Esophagus muscularis mucosa (tissue), 4 donors: ENCODE data around the gene SDHC. TPM values are rescaled to one million over a fixed set of nuclear protein-coding genes. Genes with fewer than 3 reads are reported as not detected.
"Not testable (repeated sequence)": the region's sequence is repeated elsewhere in the genome, so short reads cannot be mapped to it uniquely, and the experiment has no call there.

Experiments used
- DNase-seq: peaks from one replicate; pipeline ENCODE4 v3.0.0-alpha.2; 2017; ENCODE audit errors: extremely low spot score
- H3K27ac ChIP-seq, 4 donors: fragments of 200-600 bp; sonication (generic); replicated peaks in 1 of 4; 1 replicate in 3 of 4; 2 replicates in 1 of 4; pipeline ENCODE4 v1.5.1; 2016 to 2019; ENCODE audit warnings: mild to moderate bottlenecking in 1 of 4
- H3K27me3 ChIP-seq, 4 donors: fragments of 200-600 bp; sonication (generic); one replicate each; pipeline versions ENCODE4 v1.5.1 to v1.6.0; 2016 to 2019
- H3K36me3 ChIP-seq, 4 donors: fragments of 200-600 bp; sonication (generic); one replicate each; pipeline ENCODE4 v1.5.1; 2016 to 2019
- H3K4me1 ChIP-seq, 4 donors: fragments of 200-600 bp; sonication (generic); one replicate each; pipeline ENCODE4 v1.5.1; 2016 to 2019
- H3K4me3 ChIP-seq, 4 donors: fragments of 200-600 bp; sonication (generic); 1 replicate in 2 of 4; 2 replicates in 2 of 4; pipeline ENCODE4 v1.5.1; 2016 to 2019; ENCODE audit warnings: mild to moderate bottlenecking in 4 of 4, moderate library complexity in 1 of 4
- H3K9me3 ChIP-seq, 4 donors: fragments of 200-600 bp; sonication (generic); 1 replicate in 3 of 4; 2 replicates in 1 of 4; pipeline ENCODE4 v1.5.1; 2016 to 2019
- CTCF ChIP-seq, 3 experiments: fragments of 200-600 bp in 2 of 3; fragments of 450-650 bp in 1 of 3; sonication (generic) in 2 of 3; IDR thresholded peaks; one replicate each; pipeline ENCODE4 v1.5.1; 2017 to 2019; ENCODE audit warnings: antibody characterized with exemption in 3 of 3, mild to moderate bottlenecking in 2 of 3, moderate library complexity in 1 of 3
- EP300 ChIP-seq: sonication (generic); formaldehyde crosslinking; IDR thresholded peaks from one replicate; pipeline ENCODE4 v1.6.1; 2017; ENCODE audit warnings: antibody characterized with exemption
- POLR2A ChIP-seq: fragments of 450-650 bp; IDR thresholded peaks from one replicate; pipeline ENCODE4 v1.6.1; 2017; ENCODE audit warnings: antibody characterized with exemption, moderate library complexity, mild to moderate bottlenecking, low read depth
- POLR2AphosphoS5 ChIP-seq, 2 donors: sonication (generic); formaldehyde crosslinking; IDR thresholded peaks; one replicate each; pipeline ENCODE4 v1.6.1; 2017; ENCODE audit warnings: antibody characterized with exemption in 2 of 2
- WGBS: methylation state at CpG from one replicate; pipeline ENCODE4 v1.1.5; 2018; 5-methylcytosine and 5-hydroxymethylcytosine counted together
- intact Hi-C: fragments of 100-400 bp; cut with DNase I; formaldehyde crosslinking; loops from one replicate; pipeline ENCODE4 v1.15.1; 2023
- total RNA-seq, 4 donors: library from RNA; depleted of rRNA; stranded (reverse); fragments of >200 nt; gene quantifications; one replicate each; pipeline versions ENCODE4 v1.1.0 to v1.2.1, GENCODE V29; 2016

Gene SDHC
- total RNA-seq, 4 donors from 2014 or later, result 18.7 to 64.8 (median 30.1) TPM

DNA sequence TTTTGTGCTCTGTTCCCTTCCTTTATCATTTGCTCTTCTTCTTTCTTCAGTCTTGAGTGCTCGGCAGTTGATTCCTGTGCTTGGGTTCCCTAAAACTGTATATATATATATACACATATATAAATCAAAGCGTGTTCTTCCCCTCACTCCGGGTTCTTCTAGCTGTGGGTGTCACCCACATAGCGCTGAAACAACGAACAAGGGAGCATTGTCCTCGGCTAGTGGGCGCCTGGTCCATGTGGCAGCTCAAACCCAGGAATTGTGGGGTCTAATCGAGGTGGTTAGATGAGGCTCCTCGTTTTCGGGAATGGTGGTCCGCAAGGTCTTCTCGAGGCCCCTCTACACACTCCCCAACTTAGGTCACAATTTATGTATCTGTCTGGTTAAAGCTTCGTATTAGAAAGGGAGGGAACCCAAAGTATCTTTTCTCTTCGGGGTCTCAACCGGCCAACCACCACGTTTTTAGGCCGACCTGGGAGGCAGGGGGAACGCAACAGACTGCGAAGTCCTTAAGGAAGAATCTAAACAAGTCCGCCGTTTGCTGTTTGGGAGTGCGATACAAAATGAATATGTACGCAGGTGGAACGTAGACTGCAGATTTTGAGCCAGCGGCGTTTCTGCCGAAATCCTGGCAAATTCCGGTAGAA lies 504 bp upstream of the SDHC start:
- H3K27me3 ChIP-seq, result peaks cover 0 to 8% (median 0%) of the 10 kb centered on the region in 4 donors
- DNase-seq, result no peak
- H3K27ac ChIP-seq, result peak overlapping the region; percentile 91 to 94 (median 92)
- H3K9me3 ChIP-seq, result no peaks in the 10 kb centered on the region
- 40% methylated on average over 28 of the region's 28 CpGs for WGBS
- intact Hi-C loops, result no loop called here
- TF ChIP-seq POLR2A (no peak), CTCF (IDR thresholded peaks at IDR 0.05) (no peak), POLR2AphosphoS5 (IDR thresholded peaks at IDR 0.05) (no peak), EP300 (no peak)
- H3K4me1 ChIP-seq, result peaks cover 19 to 28% (median 23%) of the 10 kb centered on the region in 4 donors
- peak overlapping the region; percentile 76 to 87 (median 84) for H3K4me3 ChIP-seq
- H3K36me3 ChIP-seq, result peaks cover 0 to 2% (median 2%) of the 10 kb centered on the region in 4 donors

DNA sequence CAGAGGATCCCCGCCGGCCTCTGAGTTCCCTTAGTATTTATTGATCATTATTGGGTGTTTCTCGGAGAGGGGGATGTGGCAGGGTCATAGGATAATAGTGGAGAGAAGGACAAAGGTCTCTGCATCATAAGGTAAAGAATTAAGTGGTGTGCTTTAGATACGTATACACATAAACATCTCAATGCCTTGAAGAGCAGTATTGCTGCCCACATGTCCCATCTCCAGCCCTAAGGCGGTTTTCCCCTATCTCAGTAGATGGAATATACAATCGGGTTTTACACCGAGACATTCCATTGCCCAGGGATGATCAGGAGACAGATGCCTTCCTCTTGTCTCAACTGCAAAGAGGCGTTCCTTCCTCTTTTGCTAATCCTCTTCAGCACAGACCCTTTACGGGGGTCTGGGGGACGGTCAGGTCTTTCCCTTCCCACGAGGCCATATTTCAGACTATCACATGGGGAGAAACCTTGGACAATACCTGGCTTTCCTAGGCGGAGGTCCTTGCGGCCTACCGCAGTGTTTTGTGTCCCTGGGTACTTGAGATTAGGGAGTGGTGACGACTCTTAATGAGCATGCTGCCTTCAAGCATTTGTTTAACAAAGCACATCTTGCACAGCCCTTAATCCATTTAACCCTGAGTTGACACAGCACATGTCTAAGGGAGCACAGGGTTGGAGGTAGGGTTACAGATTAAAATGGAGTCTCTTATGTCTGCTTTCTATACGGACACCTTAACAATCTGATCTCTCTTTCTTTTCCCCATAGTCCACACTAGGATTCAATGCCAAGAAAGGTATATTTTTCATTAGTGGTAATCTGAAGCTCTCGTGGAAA lies 1.9 kb downstream of the SDHC start:
- H3K27ac ChIP-seq, H3K27me3 ChIP-seq, H3K9me3 ChIP-seq, DNase-seq, H3K4me3 ChIP-seq, intact Hi-C loops: not testable (repeated sequence)
- Histone ChIP-seq H3K36me3 (peaks cover 0 to 14% (median 6%) of the 10 kb centered on the region in 4 donors), H3K4me1 (peaks cover 19 to 28% (median 23%) of the 10 kb centered on the region in 4 donors)
- 76% methylated on average over 17 of the region's 17 CpGs for WGBS

DNA sequence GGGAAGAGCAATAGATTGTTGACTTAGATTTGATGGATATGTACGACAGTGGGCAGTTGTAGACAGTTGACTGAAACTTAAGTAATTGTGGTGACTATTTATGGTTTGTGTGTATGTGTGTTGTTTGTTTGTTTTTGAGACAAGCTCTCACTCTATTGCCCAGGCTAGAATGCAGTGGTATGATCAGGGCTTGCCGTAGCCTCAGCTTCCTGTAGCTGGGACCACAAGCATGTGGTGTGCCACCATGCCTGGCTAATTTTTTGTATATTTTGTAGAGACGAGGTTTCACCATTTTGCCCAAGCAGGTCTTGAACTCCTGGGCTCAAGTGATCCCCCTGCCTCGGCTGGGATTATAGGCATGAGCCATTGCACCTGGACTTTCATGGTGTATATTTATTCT lies 9.8 kb downstream of the SDHC start:
- WGBS, result 92% methylated on average over 4 of the region's 4 CpGs
- no peak for DNase-seq
- Histone ChIP-seq H3K27ac (no peak overlapping the region), H3K4me3 (no peak overlapping the region), H3K36me3 (peaks cover 16 to 66% (median 53%) of the 10 kb centered on the region in 4 donors), H3K4me1 (no peaks in the 10 kb centered on the region), H3K27me3 (no peaks in the 10 kb centered on the region), H3K9me3 (no peaks in the 10 kb centered on the region)
- no peak for TF ChIP-seq POLR2AphosphoS5 (IDR thresholded peaks at IDR 0.05)
- TF ChIP-seq EP300, result no peak
- no peak for TF ChIP-seq CTCF (IDR thresholded peaks at IDR 0.05)
- TF ChIP-seq POLR2A, result no peak
- intact Hi-C loops, result no loop called here

- DNase-seq, result no peak
- peaks cover 69 to 98% (median 94%) of the 10 kb centered on the region in 4 donors for H3K36me3 ChIP-seq
- 93% methylated on average over 4 of the region's 4 CpGs for WGBS
Observed at GRCh38 chr1:161330346-161330745, 16.2 kb downstream of the SDHC start.

More at GRCh38 chr1:161330346-161330745, 16.2 kb downstream of the SDHC start:
- Histone ChIP-seq H3K4me3 (no peak overlapping the region), H3K27me3 (no peaks in the 10 kb centered on the region), H3K9me3 (no peaks in the 10 kb centered on the region), H3K4me1 (no peaks in the 10 kb centered on the region), H3K27ac (no peak overlapping the region)
- TF ChIP-seq EP300, result no peak
- no peak for TF ChIP-seq CTCF (IDR thresholded peaks at IDR 0.05)
- TF ChIP-seq POLR2AphosphoS5 (IDR thresholded peaks at IDR 0.05), result no peak
- no peak for TF ChIP-seq POLR2A
- intact Hi-C loops, result no loop called here
